Heart right ventricle (tissue), 16 donors: ENCODE measurements around the gene SMYD3. TPM values are rescaled to one million over a fixed set of nuclear protein-coding genes. Genes with fewer than 3 reads are reported as not detected.

Experiments
- ATAC-seq, 8 donors: fragments of 200-7000 bp; cut with Tn5 transposase; one replicate each; pipeline ENCODE4 v1.9.1; 2020; ENCODE audit warnings: mild to moderate bottlenecking in 8 of 8, moderate library complexity in 8 of 8, moderate number of reproducible peaks in 1 of 8
- DNase-seq, 2 donors: peaks; one replicate each; pipeline ENCODE4 v3.0.0-alpha.2; 2020
- H3K27ac ChIP-seq, 10 donors: fragments of 200-600 bp; sonication (generic) in 2 of 10; one replicate each; pipeline versions ENCODE4 v1.5.0 to v1.8.0; 2020 to 2022; ENCODE audit warnings: mild to moderate bottlenecking in 3 of 10
- H3K27me3 ChIP-seq, 7 donors: fragments of 200-600 bp; one replicate each; pipeline ENCODE4 v1.8.0; 2021 to 2022; ENCODE audit warnings: mild to moderate bottlenecking in 2 of 7
- H3K36me3 ChIP-seq, 9 donors: fragments of 200-600 bp; sonication (generic) in 1 of 9; one replicate each; pipeline versions ENCODE4 v1.5.0 to v1.8.0; 2020 to 2022; ENCODE audit warnings: mild to moderate bottlenecking in 2 of 9
- H3K4me1 ChIP-seq, 9 donors: fragments of 200-600 bp; sonication (generic) in 1 of 9; one replicate each; pipeline versions ENCODE4 v1.5.0 to v1.8.0; 2020 to 2022; ENCODE audit warnings: mild to moderate bottlenecking in 4 of 9
- H3K4me3 ChIP-seq, 10 donors: fragments of 200-600 bp; sonication (generic) in 2 of 10; one replicate each; pipeline versions ENCODE4 v1.5.0 to v1.8.0; 2020 to 2022; ENCODE audit warnings: mild to moderate bottlenecking in 7 of 10, moderate library complexity in 2 of 10
- H3K9me3 ChIP-seq, 11 donors: fragments of 200-600 bp in 10 of 11; sonication (generic) in 2 of 11; one replicate each; pipeline versions ENCODE4 v1.5.0 to v1.8.0; 2013 to 2022; ENCODE audit warnings: mild to moderate bottlenecking in 2 of 11, control low read depth in 1 of 11, moderate library complexity in 1 of 11
- WGBS, 2 donors: extraction: QIAGEN DNeasy Blood & Tissue Kit; methylation state at CpG; one replicate each; pipeline ENCODE4 v1.1.7; 2013; ENCODE audit warnings: inconsistent platforms in 1 of 2; 5-methylcytosine and 5-hydroxymethylcytosine counted together
- intact Hi-C, 10 donors: fragments of 100-400 bp; cut with DNase I; formaldehyde crosslinking; loops; one replicate each; pipeline versions ENCODE4 v1.11.1 to v1.14.2; 2022
- polyA plus RNA-seq, 2 donors: library from polyadenylated mRNA; stranded (reverse); fragments of 200-250 nt; gene quantifications; one replicate each; pipeline ENCODE4 v1.2.3, GENCODE V29; 2013
- total RNA-seq, 10 donors: library from RNA; stranded (reverse); fragmentation: NEBNext Ultra II Directional in 3 of 10; extraction: Animal tissue kit (Norgen Biotek cat#: 25700) in 3 of 10; gene quantifications; one replicate each; pipeline versions ENCODE4 v1.2.1 to v1.2.4, GENCODE V29; 2021 to 2023
- TF ChIP-seq, protein P1 (sequence below), 9 donors: fragments of 200-600 bp; sonication (generic) in 2 of 9; IDR thresholded peaks; one replicate each; pipeline versions ENCODE4 v1.5.0 to v1.8.0; 2021 to 2022; ENCODE audit warnings: antibody characterized with exemption in 9 of 9, mild to moderate bottlenecking in 5 of 9, moderate library complexity in 1 of 9
- donor health status: Arrhythmogenic right ventricular cardiomyopathy.
- donor health status: ischemic (EF 13 %, LVEDD 7.1; RV severe dilation, severe dysfunction).
- donor health status: healthy with polysubstance abuse.
- donor health status: DM: no; HTN: yes; CAD: no.
- donor health status: DM: no; HTN: no; CAD: no.
- donor health status: ischemic (EF 25% LVEDD 6.9; RV normal size, moderate dysfunction).
- donor health status: ischemic (EF 25% LVEDD 5.7; RV mildly dilated, moderate dysfunction).
- donor health status: healthy.
- donor health status: DM: yes; HTN: yes; CAD: no.
- donor health status: Ischemic cardiomyopathy.
- donor health status: ischemic (EF 35%, LVEDD 5.7; RV mildly dilated, moderate dysfunction).
- donor health status: nonischemic (EF 11% LVEDD 7.7; RV severe dilation, severe dysfunction).
- donor health status: DM: yes; HTN: yes; CAD: no.
- donor health status: PGD.
- donor health status: ischemic (EF 29% LVEDD 5.4; RV normal size, mild dysfunction).
- donor health status: nonischemic (EF 23%, LVEDD 6.1; RV moderate dilation, normal function).

SMYD3 gene
- total and polyA plus RNA-seq, 12 donors: 5.9 to 13.9 (median 8.1) TPM

DNA sequence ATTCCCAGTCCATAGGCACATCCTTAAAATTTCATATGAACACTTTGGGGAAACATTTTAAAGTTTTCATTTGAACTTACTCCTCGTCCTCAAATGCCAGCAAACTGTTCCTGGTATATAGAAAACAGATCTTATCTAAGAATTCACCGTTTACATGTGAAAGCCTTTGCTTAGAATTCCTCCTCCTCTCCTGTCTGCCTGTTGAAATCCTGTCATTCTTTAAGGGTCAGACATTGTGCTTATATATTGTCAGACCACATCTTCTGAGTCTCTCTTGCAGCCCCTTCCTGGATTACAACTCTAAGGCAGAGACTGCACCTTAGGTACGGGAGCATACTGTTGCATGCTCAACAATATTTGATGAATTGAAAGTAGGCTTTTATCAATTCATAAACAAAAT, 239.7 kb downstream of the SMYD3 start:
- H3K27ac ChIP-seq: no peak overlapping the region
- TF ChIP-seq, protein P1, sequence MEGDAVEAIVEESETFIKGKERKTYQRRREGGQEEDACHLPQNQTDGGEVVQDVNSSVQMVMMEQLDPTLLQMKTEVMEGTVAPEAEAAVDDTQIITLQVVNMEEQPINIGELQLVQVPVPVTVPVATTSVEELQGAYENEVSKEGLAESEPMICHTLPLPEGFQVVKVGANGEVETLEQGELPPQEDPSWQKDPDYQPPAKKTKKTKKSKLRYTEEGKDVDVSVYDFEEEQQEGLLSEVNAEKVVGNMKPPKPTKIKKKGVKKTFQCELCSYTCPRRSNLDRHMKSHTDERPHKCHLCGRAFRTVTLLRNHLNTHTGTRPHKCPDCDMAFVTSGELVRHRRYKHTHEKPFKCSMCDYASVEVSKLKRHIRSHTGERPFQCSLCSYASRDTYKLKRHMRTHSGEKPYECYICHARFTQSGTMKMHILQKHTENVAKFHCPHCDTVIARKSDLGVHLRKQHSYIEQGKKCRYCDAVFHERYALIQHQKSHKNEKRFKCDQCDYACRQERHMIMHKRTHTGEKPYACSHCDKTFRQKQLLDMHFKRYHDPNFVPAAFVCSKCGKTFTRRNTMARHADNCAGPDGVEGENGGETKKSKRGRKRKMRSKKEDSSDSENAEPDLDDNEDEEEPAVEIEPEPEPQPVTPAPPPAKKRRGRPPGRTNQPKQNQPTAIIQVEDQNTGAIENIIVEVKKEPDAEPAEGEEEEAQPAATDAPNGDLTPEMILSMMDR (IDR thresholded peaks at IDR 0.05): no peak
- intact Hi-C loops: no loop called here
- no peaks in the 10 kb centered on the region for H3K36me3 ChIP-seq
- H3K9me3 ChIP-seq: no peaks in the 10 kb centered on the region
- 79 to 81% methylated on average over 3 of the region's 3 CpGs for WGBS, 2 donors
- DNase-seq (no peak), ATAC-seq (no peak)
- H3K27me3 ChIP-seq: no peaks in the 10 kb centered on the region
- no peak overlapping the region for H3K4me3 ChIP-seq
- no peaks in the 10 kb centered on the region for H3K4me1 ChIP-seq

DNA sequence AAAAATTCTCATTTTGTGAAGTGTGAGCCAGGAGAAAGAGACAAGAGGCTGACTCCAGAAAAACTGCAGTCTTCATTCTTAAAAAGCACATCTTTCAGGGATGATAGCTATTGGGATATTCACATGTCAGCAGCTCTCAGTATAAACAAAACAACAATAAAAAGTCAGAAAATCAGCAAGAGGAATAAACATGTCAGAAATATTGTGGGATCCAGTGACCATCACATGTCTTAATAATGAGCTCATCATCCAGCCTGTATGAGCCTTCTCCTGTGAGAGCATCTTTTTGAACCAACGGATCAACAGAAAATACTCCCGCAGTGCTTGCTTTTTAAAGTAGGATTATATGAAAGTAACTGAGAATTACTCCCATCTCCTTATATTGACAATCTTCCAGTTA, 241.6 kb downstream of the SMYD3 start:
- no peak for ATAC-seq
- 76 to 88% methylated on average over 2 of the region's 2 CpGs for WGBS, 2 donors
- intact Hi-C loops: no loop called here
- TF ChIP-seq, protein P1 (IDR thresholded peaks at IDR 0.05): no peak
- H3K27ac ChIP-seq: no peak overlapping the region
- H3K9me3 ChIP-seq: no peaks in the 10 kb centered on the region
- H3K36me3 ChIP-seq: no peaks in the 10 kb centered on the region
- H3K27me3 ChIP-seq: no peaks in the 10 kb centered on the region
- DNase-seq: no peak
- H3K4me3 ChIP-seq: no peak overlapping the region
- H3K4me1 ChIP-seq: no peaks in the 10 kb centered on the region

DNA sequence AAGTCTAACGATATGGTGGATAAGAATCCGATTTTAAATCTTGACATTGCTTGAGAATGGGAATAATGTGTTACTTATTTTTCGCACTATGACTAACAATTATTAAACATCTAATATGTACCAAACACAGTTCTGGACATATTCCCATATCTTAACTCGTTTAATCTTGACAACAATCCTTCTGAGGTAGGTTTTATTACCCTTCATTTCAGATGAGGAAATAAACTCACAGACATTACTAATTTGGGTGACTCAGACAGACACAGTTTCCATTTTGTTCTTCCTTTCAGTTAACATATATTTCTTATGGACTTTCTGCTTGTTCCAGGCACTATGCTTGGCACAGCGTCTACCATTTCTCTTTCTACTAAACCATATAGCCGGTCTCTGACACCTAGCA, 244.8 kb downstream of the SMYD3 start:
- WGBS, 2 donors: 92 to 95% methylated on average over 6 of the region's 6 CpGs
- Histone ChIP-seq H3K27ac (no peak overlapping the region), H3K4me3 (no peak overlapping the region), H3K27me3 (no peaks in the 10 kb centered on the region), H3K36me3 (no peaks in the 10 kb centered on the region), H3K4me1 (no peaks in the 10 kb centered on the region), H3K9me3 (peaks cover 0 to 22% (median 0%) of the 10 kb centered on the region in 11 donors)
- DNase-seq (no peak), ATAC-seq (no peak)
- intact Hi-C loops: no loop called here
- TF ChIP-seq, protein P1 (IDR thresholded peaks at IDR 0.05): no peak

DNA sequence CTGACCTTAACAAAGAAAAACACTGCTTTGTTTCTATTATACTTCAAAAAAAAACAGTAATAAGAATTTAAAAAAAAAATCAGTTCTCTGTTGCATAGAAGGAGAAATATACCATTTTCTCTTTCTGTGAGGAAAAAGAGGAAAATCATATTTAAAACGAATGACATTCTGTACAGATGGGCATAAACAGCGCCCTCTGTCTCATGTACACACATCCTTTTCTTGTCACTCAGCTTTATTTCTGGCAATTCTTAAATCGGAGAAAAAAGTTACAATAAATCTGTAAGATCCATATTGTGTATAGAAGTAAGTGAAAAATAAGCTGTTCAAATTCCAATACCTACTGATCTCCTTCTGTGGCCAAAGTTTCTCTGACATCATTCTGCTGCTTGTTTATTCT, 245.4 kb downstream of the SMYD3 start:
- intact Hi-C loops: no loop called here
- TF ChIP-seq, protein P1 (IDR thresholded peaks at IDR 0.05): no peak

More for the DNA sequence above, 245.4 kb downstream of the SMYD3 start:
- no peak overlapping the region for H3K4me3 ChIP-seq
- H3K36me3 ChIP-seq: no peaks in the 10 kb centered on the region
- DNase-seq (no peak), ATAC-seq (no peak)
- H3K9me3 ChIP-seq: peaks cover 0 to 24% (median 0%) of the 10 kb centered on the region in 11 donors
- no peaks in the 10 kb centered on the region for H3K27me3 ChIP-seq
- WGBS, 2 donors: 89% methylated on average over 3 of the region's 3 CpGs
- H3K27ac ChIP-seq: no peak overlapping the region
- H3K4me1 ChIP-seq: no peaks in the 10 kb centered on the region
